Endothelial cell of umbilical vein (primary cell): ENCODE measurements around the gene MYO7B.

Experiments
- EZH2 ChIP-seq: IDR thresholded peaks from 2 replicates; pipeline ENCODE4 v1.6.1; 2012; ENCODE audit warnings: borderline replicate concordance, low read depth, mild to moderate bottlenecking, moderate library complexity, low read length, inconsistent platforms; ENCODE audit not compliant: severe bottlenecking
- FOS ChIP-seq: IDR thresholded peaks from 2 replicates; pipeline ENCODE4 v1.6.1; 2011; ENCODE audit warnings: mild to moderate bottlenecking, low read length, moderate library complexity, borderline replicate concordance; ENCODE audit not compliant: insufficient read depth
- GATA2 ChIP-seq: IDR thresholded peaks from 2 replicates; pipeline ENCODE4 v1.7.0; 2011; ENCODE audit warnings: low read depth, mild to moderate bottlenecking, moderate library complexity, mixed read lengths, low read length; ENCODE audit not compliant: insufficient read length, insufficient read depth
- JUN ChIP-seq: IDR thresholded peaks from 2 replicates; pipeline ENCODE4 v1.6.1; 2011; ENCODE audit warnings: borderline replicate concordance, low read depth; ENCODE audit not compliant: insufficient read length, insufficient read depth
- MYC ChIP-seq: IDR thresholded peaks from one replicate; pipeline ENCODE4 v1.6.1; 2011; ENCODE audit warnings: mild to moderate bottlenecking, low read depth, low read length
- POLR2A ChIP-seq: IDR thresholded peaks from 2 replicates; pipeline ENCODE4 v1.6.1; 2012; ENCODE audit warnings: low read depth, mild to moderate bottlenecking, control low read depth, low read length
- POLR2AphosphoS5 ChIP-seq: IDR thresholded peaks from 2 replicates; pipeline ENCODE4 v1.6.1; 2012; ENCODE audit warnings: low read depth, mild to moderate bottlenecking, control low read depth, low read length, moderate library complexity; ENCODE audit not compliant: insufficient read depth
- TF ChIP-seq, protein P1 (sequence below), 2 donors: IDR thresholded peaks; 1 replicate in 1 of 2; 2 replicates in 1 of 2; pipeline ENCODE4 v1.5.1; 2011; ENCODE audit warnings: low read length in 2 of 2, mild to moderate bottlenecking in 2 of 2, moderate library complexity in 2 of 2, control low read depth in 1 of 2, inconsistent platforms in 1 of 2, low read depth in 1 of 2; ENCODE audit not compliant: insufficient read depth in 1 of 2; ENCODE audit errors: extremely low read depth in 1 of 2
- TF ChIP-seq, protein P2 (sequence below): IDR thresholded peaks from 2 replicates; pipeline ENCODE4 v1.6.1; 2011; ENCODE audit not compliant: insufficient read depth, insufficient read length

DNA sequence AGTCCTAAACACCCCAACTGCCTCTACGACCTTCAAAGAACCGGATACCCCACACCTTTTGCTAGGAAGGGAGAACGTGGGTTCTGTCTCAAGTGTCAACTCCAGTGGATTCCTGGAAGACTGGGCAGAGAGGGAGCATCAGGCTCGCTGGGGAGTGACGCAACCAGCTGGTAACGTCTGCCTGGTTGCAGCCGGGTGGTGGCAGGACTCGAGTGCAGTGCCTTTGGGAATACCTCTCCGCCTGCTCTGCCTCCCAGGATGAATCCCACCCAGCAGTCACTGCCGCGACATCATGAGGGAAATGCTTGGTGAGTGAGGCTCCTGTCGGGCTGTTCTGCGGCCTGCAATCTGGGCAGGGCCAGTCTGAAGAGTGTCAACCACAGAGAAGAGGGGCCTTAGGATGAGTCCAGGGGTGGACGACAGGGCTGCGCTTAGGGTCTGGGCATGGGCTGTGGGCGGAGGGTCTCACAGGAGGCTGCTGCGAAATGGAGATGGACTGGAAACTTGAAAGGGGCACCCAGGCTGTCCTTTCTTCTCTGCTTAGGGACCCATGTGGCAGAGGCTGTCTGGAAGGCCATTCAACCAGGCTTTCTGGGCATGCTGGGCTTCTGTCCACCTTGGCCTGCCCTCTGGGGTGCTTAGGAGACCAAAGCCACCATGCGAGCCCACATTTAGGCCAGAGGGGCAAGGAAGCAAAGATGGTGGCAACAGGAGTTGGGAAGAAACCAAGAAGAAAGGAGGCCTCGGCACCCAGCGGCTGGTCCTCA is 123.3 kb downstream of the MYO7B start:
- TF ChIP-seq EZH2 (no peak), JUN (no peak), POLR2AphosphoS5 (no peak), POLR2A (no peak), MYC (no peak), GATA2 (no peak), FOS (no peak)
- TF ChIP-seq, protein P1, sequence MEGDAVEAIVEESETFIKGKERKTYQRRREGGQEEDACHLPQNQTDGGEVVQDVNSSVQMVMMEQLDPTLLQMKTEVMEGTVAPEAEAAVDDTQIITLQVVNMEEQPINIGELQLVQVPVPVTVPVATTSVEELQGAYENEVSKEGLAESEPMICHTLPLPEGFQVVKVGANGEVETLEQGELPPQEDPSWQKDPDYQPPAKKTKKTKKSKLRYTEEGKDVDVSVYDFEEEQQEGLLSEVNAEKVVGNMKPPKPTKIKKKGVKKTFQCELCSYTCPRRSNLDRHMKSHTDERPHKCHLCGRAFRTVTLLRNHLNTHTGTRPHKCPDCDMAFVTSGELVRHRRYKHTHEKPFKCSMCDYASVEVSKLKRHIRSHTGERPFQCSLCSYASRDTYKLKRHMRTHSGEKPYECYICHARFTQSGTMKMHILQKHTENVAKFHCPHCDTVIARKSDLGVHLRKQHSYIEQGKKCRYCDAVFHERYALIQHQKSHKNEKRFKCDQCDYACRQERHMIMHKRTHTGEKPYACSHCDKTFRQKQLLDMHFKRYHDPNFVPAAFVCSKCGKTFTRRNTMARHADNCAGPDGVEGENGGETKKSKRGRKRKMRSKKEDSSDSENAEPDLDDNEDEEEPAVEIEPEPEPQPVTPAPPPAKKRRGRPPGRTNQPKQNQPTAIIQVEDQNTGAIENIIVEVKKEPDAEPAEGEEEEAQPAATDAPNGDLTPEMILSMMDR (IDR thresholded peaks at IDR 0.05; ENCODE audit: extremely low read depth in 1 of 2, insufficient read depth in 1 of 2, low read depth in 1 of 2, low read length in 2 of 2): no peak
- TF ChIP-seq, protein P2, sequence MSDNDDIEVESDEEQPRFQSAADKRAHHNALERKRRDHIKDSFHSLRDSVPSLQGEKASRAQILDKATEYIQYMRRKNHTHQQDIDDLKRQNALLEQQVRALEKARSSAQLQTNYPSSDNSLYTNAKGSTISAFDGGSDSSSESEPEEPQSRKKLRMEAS: no peak
